ENCODE data around the gene PCMT1. TPM values are rescaled to one million over a fixed set of nuclear protein-coding genes. Genes with fewer than 3 reads are reported as not detected.

PCMT1 gene
- total and polyA plus RNA-seq, 2 of the 8 experiments (the other 6 are each of a cell fraction or from before 2014, with no cell fraction given): 84.3 to 91.3 TPM

GRCh38 chr6:149761438-149761837, 11.9 kb downstream of the PCMT1 start (continued):
- TF ChIP-seq KDM5A (IDR thresholded peaks at IDR 0.05; ENCODE audit: low read length) (no peak), HDAC2 (IDR thresholded peaks at IDR 0.05; ENCODE audit: borderline replicate concordance in 1 of 2, low read depth in 2 of 2, low read length in 2 of 2) (no peak), TBP (IDR thresholded peaks at IDR 0.05; ENCODE audit: low read depth, low read length) (no peak), SIX5 (IDR thresholded peaks at IDR 0.05; ENCODE audit: low read depth, low read length) (no peak)

Data from H1 (cell line).